IMR-90 (cell line): ENCODE measurements around the gene CUX1. TPM values are rescaled to one million over a fixed set of nuclear protein-coding genes. Genes with fewer than 3 reads are reported as not detected.

Source experiments
- ATAC-seq: fragments of 200-7000 bp; cut with Tn5 transposase; 2 replicates; pipeline ENCODE4 v1.9.1; 2020; ENCODE audit warnings: low read depth, mild to moderate bottlenecking, moderate library complexity
- BruUV-seq: library from RNA; stranded (reverse); fragments of 400-500 nt; replicated peaks from 2 replicates; lab custom pipeline; 2021; lab: Mats Ljungman, UMichigan
- CTCF ChIA-PET: fragments of 300-600 bp; formaldehyde crosslinking; extraction: SDS; loops from one replicate; lab custom pipeline; 2021; ENCODE audit warnings: antibody characterized with exemption; lab: Yijun Ruan, JAX
- POLR2A ChIA-PET: fragments of 300-600 bp; sonication (Branson Sonifier 250); formaldehyde crosslinking; loops from one replicate; lab custom pipeline; 2022; ENCODE audit warnings: antibody characterized with exemption; ENCODE audit not compliant: unreplicated experiment; lab: Charles Lee
- DNase-seq: peaks from one replicate; pipeline ENCODE4 v3.0.0; 2013
- H2AFZ ChIP-seq: replicated peaks from 2 replicates; pipeline ENCODE3; 2013; ENCODE audit warnings: low read length, mild to moderate bottlenecking; ENCODE audit not compliant: poor library complexity
- H2AK5ac ChIP-seq: 2 replicates; pipeline ENCODE4 v1.6.1; 2013; ENCODE audit warnings: low read depth, low read length, inconsistent platforms
- H2AK9ac ChIP-seq: replicated peaks from 2 replicates; pipeline ENCODE3; 2013; ENCODE audit warnings: mild to moderate bottlenecking, low read depth, low read length, moderate library complexity; ENCODE audit not compliant: poor library complexity
- H2BK120ac ChIP-seq: 2 replicates; pipeline ENCODE4 v1.6.1; 2013; ENCODE audit warnings: low read depth, low read length, inconsistent platforms
- H2BK15ac ChIP-seq: 3 replicates; pipeline ENCODE4 v1.6.1; 2013; ENCODE audit warnings: low read depth, low read length, inconsistent platforms
- H2BK20ac ChIP-seq: 2 replicates; pipeline ENCODE4 v1.6.1; 2013; ENCODE audit warnings: low read depth, mild to moderate bottlenecking, inconsistent platforms, low read length, moderate library complexity
- H2BK5ac ChIP-seq: 2 replicates; pipeline ENCODE4 v1.6.1; 2013; ENCODE audit warnings: mild to moderate bottlenecking, low read depth, low read length, inconsistent platforms; ENCODE audit not compliant: poor library complexity, severe bottlenecking
- H3K14ac ChIP-seq: replicated peaks from 2 replicates; pipeline ENCODE4 v1.6.1; 2013; ENCODE audit warnings: low read depth, low read length, inconsistent platforms
- H3K18ac ChIP-seq: 2 replicates; pipeline ENCODE4 v1.6.1; 2013; ENCODE audit warnings: low read depth, low read length, control low read depth
- H3K23ac ChIP-seq: 2 replicates; pipeline ENCODE4 v1.6.1; 2013; ENCODE audit warnings: low read depth, low read length, inconsistent platforms
- H3K27ac ChIP-seq: 2 replicates; pipeline ENCODE4 v1.5.1; 2013; ENCODE audit warnings: mild to moderate bottlenecking, control low read depth, low read length; ENCODE audit not compliant: insufficient read depth
- H3K27me3 ChIP-seq: 2 replicates; pipeline ENCODE4 v1.6.1; 2013; ENCODE audit warnings: low read length; ENCODE audit not compliant: control insufficient read depth, insufficient read depth
- H3K36me3 ChIP-seq: 2 replicates; pipeline ENCODE4 v1.6.1; 2013; ENCODE audit warnings: low read length, mixed read lengths; ENCODE audit not compliant: control insufficient read depth, insufficient read depth
- H3K4ac ChIP-seq: 2 replicates; pipeline ENCODE4 v1.6.1; 2013; ENCODE audit warnings: low read depth, low read length, inconsistent platforms
- H3K4me1 ChIP-seq: 2 replicates; pipeline ENCODE4 v1.6.1; 2013; ENCODE audit warnings: low read length, mixed read lengths; ENCODE audit not compliant: control insufficient read depth, insufficient read depth
- H3K4me2 ChIP-seq: 2 replicates; pipeline ENCODE4 v1.6.1; 2013; ENCODE audit warnings: low read depth, mild to moderate bottlenecking, control low read depth, low read length, moderate library complexity
- H3K4me3 ChIP-seq: 2 replicates; pipeline ENCODE4 v1.5.1; 2013; ENCODE audit warnings: low read depth, mild to moderate bottlenecking, control low read depth, low read length, moderate library complexity; ENCODE audit not compliant: insufficient read depth
- H3K56ac ChIP-seq: 2 replicates; pipeline ENCODE4 v1.6.1; 2013; ENCODE audit warnings: low read length, inconsistent platforms; ENCODE audit not compliant: insufficient read depth; ENCODE audit errors: extremely low read depth
- H3K79me1 ChIP-seq, 2 experiments: 2 replicates each; pipeline ENCODE4 v1.6.1; 2013; ENCODE audit warnings: low read length in 2 of 2, inconsistent platforms in 1 of 2, low read depth in 1 of 2
- H3K9ac ChIP-seq: 2 replicates; pipeline ENCODE4 v1.6.1; 2013; ENCODE audit warnings: low read depth, low read length, control low read depth
- H3K9me1 ChIP-seq: 2 replicates; pipeline ENCODE4 v1.6.1; 2013; ENCODE audit warnings: low read length, inconsistent platforms; ENCODE audit not compliant: insufficient read depth
- H3K9me3 ChIP-seq: 2 replicates; pipeline ENCODE4 v1.6.1; 2013; ENCODE audit warnings: low read length; ENCODE audit not compliant: control insufficient read depth, insufficient read depth
- H4K20me1 ChIP-seq: 2 replicates; pipeline ENCODE4 v1.6.1; 2013; ENCODE audit warnings: low read length, inconsistent platforms; ENCODE audit not compliant: insufficient read depth
- H4K5ac ChIP-seq: 2 replicates; pipeline ENCODE4 v1.6.1; 2013; ENCODE audit warnings: mild to moderate bottlenecking, low read depth, low read length, control low read depth
- H4K8ac ChIP-seq, 2 experiments: 2 replicates each; pipeline ENCODE4 v1.6.1; 2013; ENCODE audit warnings: low read depth in 2 of 2, low read length in 2 of 2, control low read depth in 1 of 2, inconsistent platforms in 1 of 2
- H4K91ac ChIP-seq: 2 replicates; pipeline ENCODE4 v1.6.1; 2013; ENCODE audit warnings: low read depth, low read length, inconsistent platforms; ENCODE audit not compliant: insufficient read depth
- CEBPB ChIP-seq: IDR thresholded peaks from 2 replicates; pipeline ENCODE4 v1.6.1; 2012; ENCODE audit warnings: low read depth, low read length, improper control_type of control experiment
- MAFK ChIP-seq: IDR thresholded peaks from 2 replicates; pipeline ENCODE4 v1.6.1; 2012; ENCODE audit warnings: low read depth, low read length, improper control_type of control experiment
- NFE2L2 ChIP-seq: fragments of 150-350 bp; IDR thresholded peaks from 2 replicates; pipeline ENCODE4 v1.6.1; 2016; ENCODE audit warnings: low read depth, mild to moderate bottlenecking, low read length
- POLR2A ChIP-seq: IDR thresholded peaks from 2 replicates; pipeline ENCODE4 v1.6.1; 2012; ENCODE audit warnings: mild to moderate bottlenecking, low read depth, low read length
- RCOR1 ChIP-seq: IDR thresholded peaks from 2 replicates; pipeline ENCODE4 v1.6.1; 2012; ENCODE audit warnings: mild to moderate bottlenecking, low read length, improper control_type of control experiment; ENCODE audit not compliant: insufficient replicate concordance
- SMC3 ChIP-seq: fragments of 150-350 bp; IDR thresholded peaks from 2 replicates; pipeline ENCODE4 v1.6.1; 2016; ENCODE audit warnings: low read depth, mild to moderate bottlenecking, antibody characterized with exemption, low read length, moderate library complexity
- WGBS, 2 experiments: methylation state at CpG; one replicate each; pipeline versions ENCODE4 v1.1.5 to v1.1.7; 2013; ENCODE audit warnings: missing lambda C conversion rate in 2 of 2; ENCODE audit not compliant: insufficient read length in 1 of 2; ENCODE audit errors: extremely low coverage in 2 of 2; 5-methylcytosine and 5-hydroxymethylcytosine counted together
- dilution Hi-C: fragments of 300-500 bp; cut with HindIII; formaldehyde crosslinking; loops from one replicate; pipeline ENCODE4 v1.14.3; 2018; ENCODE audit warnings: low sequenced_read_pairs; ENCODE audit not compliant: unreplicated experiment
- in situ Hi-C: fragments of 300-500 bp; cut with MboI; formaldehyde crosslinking; loops from 3 replicates; pipeline ENCODE4 v1.14.3; 2019; ENCODE audit warnings: low sequenced_read_pairs, inconsistent platforms, mixed read lengths
- intact Hi-C: fragments of 100-400 bp; cut with micrococcal nuclease; formaldehyde crosslinking; loops from 2 replicates; pipeline ENCODE4 v1.10.0; 2022
- polyA plus RNA-seq, 3 experiments: library from polyadenylated mRNA; depleted of rRNA; stranded (reverse); fragments of >200 nt; gene quantifications; 2 replicates each; pipeline ENCODE4 v1.2.3, GENCODE V29; 2012; ENCODE audit warnings: low replicate concordance in 1 of 3
- total RNA-seq: library from RNA; depleted of rRNA; stranded (reverse); fragments of >200 nt; gene quantifications from 2 replicates; pipeline ENCODE4 v1.2.3, GENCODE V29; 2012

Gene CUX1
- total and polyA plus RNA-seq, 2 of the 4 experiments (the other 2 are of a cell fraction) = 19.7 to 46.4 TPM

GRCh38 chr7:102175423-102176170, 358.2 kb downstream of the CUX1 start:
- H2AK5ac ChIP-seq = no peak overlapping the region
- ATAC-seq = no peak
- peaks cover 46% of the 10 kb centered on the region for H3K36me3 ChIP-seq
- H3K14ac ChIP-seq = no peak overlapping the region
- CTCF ChIA-PET = no interaction called here
- H3K56ac ChIP-seq = no peak overlapping the region
- 0 out of 2 replicates have a peak, but pooled peaks cover under 1% of the 10 kb centered on the region for H3K4me1 ChIP-seq
- H3K4me2 ChIP-seq = no peak overlapping the region
- no peak overlapping the region for H2AK9ac ChIP-seq
- no peaks in the 10 kb centered on the region; a peak in 1 of 4 replicates for H3K79me1 ChIP-seq
- H3K23ac ChIP-seq = no peak overlapping the region
- no peak overlapping the region for H2BK15ac ChIP-seq
- no peaks in the 10 kb centered on the region for H3K9me3 ChIP-seq
- no peak overlapping the region for H4K5ac ChIP-seq
- dilution Hi-C loops (no loop called here), in situ Hi-C loops (no loop called here), intact Hi-C loops (no loop called here)
- no peak overlapping the region for H3K27ac ChIP-seq
- no peak overlapping the region for H3K4ac ChIP-seq
- no peak overlapping the region for H2AFZ ChIP-seq
- POLR2A ChIA-PET = no interaction called here
- H3K9me1 ChIP-seq = no peaks in the 10 kb centered on the region
- H2BK5ac ChIP-seq = no peak overlapping the region
- no peak overlapping the region for H3K18ac ChIP-seq
- no TSS peak for BruUV-seq
- no peak for DNase-seq
- WGBS, 2 experiments = 73% methylated on average over 7 of the region's 24 CpGs; no CpG with 5 or more reads in 1 of the 2 experiments
- H3K9ac ChIP-seq = no peak overlapping the region
- H4K8ac ChIP-seq = no peak overlapping the region
- no peak overlapping the region for H2BK20ac ChIP-seq
- no peak overlapping the region for H4K91ac ChIP-seq
- H2BK120ac ChIP-seq = no peak overlapping the region
- H3K27me3 ChIP-seq = no peaks in the 10 kb centered on the region
- no peaks in the 10 kb centered on the region for H4K20me1 ChIP-seq
- no peak for TF ChIP-seq CEBPB
- TF ChIP-seq NFE2L2 = no peak
- TF ChIP-seq MAFK = no peak
- no peak for TF ChIP-seq RCOR1
- TF ChIP-seq SMC3 = no peak
- no peak for TF ChIP-seq POLR2A
- no peak overlapping the region for H3K4me3 ChIP-seq
